HepG2 (cell line): ENCODE data around the gene BCAN.

ENCODE experiments used
- NFYB ChIP-seq: sonication (generic); formaldehyde crosslinking; IDR thresholded peaks from 2 replicates; pipeline ENCODE4 v1.4.0; 2020; ENCODE audit warnings: missing genetic modification reagents
- RAD21 ChIP-seq: fragments of 450-650 bp; formaldehyde crosslinking; IDR thresholded peaks from 2 replicates; pipeline ENCODE4 v1.5.0; 2020; ENCODE audit warnings: mild to moderate bottlenecking
- RELA ChIP-seq: sonication (generic); formaldehyde crosslinking; IDR thresholded peaks from 2 replicates; pipeline ENCODE4 v1.4.0; 2020; ENCODE audit warnings: missing genetic modification reagents
- SP2 ChIP-seq: sonication (generic); formaldehyde crosslinking; IDR thresholded peaks from 2 replicates; pipeline ENCODE4 v1.5.1; 2020; ENCODE audit warnings: mild to moderate bottlenecking, missing genetic modification reagents
- ZNF350 ChIP-seq: sonication (generic); formaldehyde crosslinking; IDR thresholded peaks from 2 replicates; pipeline ENCODE4 v1.4.0; 2020; ENCODE audit warnings: mild to moderate bottlenecking, low read depth, missing genetic modification reagents, borderline replicate concordance
- ZNF383 ChIP-seq: sonication (generic); formaldehyde crosslinking; IDR thresholded peaks from 2 replicates; pipeline ENCODE4 v1.4.0; 2020; ENCODE audit warnings: missing genetic modification reagents, mild to moderate bottlenecking, borderline replicate concordance
- ZNF598 ChIP-seq: sonication (generic); formaldehyde crosslinking; IDR thresholded peaks from 2 replicates; pipeline ENCODE4 v1.5.1; 2020; ENCODE audit warnings: mild to moderate bottlenecking, missing genetic modification reagents, borderline replicate concordance
- TF ChIP-seq, protein P1 (sequence below): sonication (generic); formaldehyde crosslinking; IDR thresholded peaks from 2 replicates; pipeline ENCODE4 v1.5.1; 2020; ENCODE audit warnings: missing genetic modification reagents, mild to moderate bottlenecking, borderline replicate concordance
- TF ChIP-seq, protein P2 (sequence below): sonication (generic); formaldehyde crosslinking; IDR thresholded peaks from 2 replicates; pipeline ENCODE4 v1.5.0; 2020; ENCODE audit warnings: mild to moderate bottlenecking, missing genetic modification reagents, moderate library complexity

DNA sequence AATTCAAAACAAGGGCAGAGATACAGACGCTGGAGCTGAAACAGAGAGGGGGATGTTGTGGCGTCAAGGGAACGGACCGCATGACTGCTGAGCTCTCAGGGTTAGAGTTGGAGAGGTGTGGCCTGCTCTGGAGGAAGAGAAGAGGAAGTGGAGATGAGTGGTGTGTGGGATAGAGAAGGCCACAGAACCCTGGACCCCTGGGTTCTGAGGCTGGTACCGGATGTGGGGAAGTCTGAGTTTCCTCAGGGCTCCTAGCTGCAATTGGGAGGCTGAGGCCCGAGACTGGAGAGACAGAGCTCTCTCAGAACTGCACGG is 1.8 kb downstream of the BCAN start:
- TF ChIP-seq, protein P1, sequence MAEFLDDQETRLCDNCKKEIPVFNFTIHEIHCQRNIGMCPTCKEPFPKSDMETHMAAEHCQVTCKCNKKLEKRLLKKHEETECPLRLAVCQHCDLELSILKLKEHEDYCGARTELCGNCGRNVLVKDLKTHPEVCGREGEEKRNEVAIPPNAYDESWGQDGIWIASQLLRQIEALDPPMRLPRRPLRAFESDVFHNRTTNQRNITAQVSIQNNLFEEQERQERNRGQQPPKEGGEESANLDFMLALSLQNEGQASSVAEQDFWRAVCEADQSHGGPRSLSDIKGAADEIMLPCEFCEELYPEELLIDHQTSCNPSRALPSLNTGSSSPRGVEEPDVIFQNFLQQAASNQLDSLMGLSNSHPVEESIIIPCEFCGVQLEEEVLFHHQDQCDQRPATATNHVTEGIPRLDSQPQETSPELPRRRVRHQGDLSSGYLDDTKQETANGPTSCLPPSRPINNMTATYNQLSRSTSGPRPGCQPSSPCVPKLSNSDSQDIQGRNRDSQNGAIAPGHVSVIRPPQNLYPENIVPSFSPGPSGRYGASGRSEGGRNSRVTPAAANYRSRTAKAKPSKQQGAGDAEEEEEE = no peak
- TF ChIP-seq ZNF383 (CRISPR knock-in tag) = no peak
- TF ChIP-seq RAD21 = no peak
- TF ChIP-seq, protein P2, sequence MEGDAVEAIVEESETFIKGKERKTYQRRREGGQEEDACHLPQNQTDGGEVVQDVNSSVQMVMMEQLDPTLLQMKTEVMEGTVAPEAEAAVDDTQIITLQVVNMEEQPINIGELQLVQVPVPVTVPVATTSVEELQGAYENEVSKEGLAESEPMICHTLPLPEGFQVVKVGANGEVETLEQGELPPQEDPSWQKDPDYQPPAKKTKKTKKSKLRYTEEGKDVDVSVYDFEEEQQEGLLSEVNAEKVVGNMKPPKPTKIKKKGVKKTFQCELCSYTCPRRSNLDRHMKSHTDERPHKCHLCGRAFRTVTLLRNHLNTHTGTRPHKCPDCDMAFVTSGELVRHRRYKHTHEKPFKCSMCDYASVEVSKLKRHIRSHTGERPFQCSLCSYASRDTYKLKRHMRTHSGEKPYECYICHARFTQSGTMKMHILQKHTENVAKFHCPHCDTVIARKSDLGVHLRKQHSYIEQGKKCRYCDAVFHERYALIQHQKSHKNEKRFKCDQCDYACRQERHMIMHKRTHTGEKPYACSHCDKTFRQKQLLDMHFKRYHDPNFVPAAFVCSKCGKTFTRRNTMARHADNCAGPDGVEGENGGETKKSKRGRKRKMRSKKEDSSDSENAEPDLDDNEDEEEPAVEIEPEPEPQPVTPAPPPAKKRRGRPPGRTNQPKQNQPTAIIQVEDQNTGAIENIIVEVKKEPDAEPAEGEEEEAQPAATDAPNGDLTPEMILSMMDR = no peak
- TF ChIP-seq ZNF350 = no peak
- TF ChIP-seq SP2 (CRISPR knock-in tag) = no peak
- no peak for TF ChIP-seq ZNF598
- TF ChIP-seq NFYB (CRISPR knock-in tag) = no peak
- TF ChIP-seq RELA (CRISPR knock-in tag) = no peak
